ENCODE measurements around the gene PPP1R1A.

Gene PPP1R1A, protein sequence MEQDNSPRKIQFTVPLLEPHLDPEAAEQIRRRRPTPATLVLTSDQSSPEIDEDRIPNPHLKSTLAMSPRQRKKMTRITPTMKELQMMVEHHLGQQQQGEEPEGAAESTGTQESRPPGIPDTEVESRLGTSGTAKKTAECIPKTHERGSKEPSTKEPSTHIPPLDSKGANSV

DNA sequence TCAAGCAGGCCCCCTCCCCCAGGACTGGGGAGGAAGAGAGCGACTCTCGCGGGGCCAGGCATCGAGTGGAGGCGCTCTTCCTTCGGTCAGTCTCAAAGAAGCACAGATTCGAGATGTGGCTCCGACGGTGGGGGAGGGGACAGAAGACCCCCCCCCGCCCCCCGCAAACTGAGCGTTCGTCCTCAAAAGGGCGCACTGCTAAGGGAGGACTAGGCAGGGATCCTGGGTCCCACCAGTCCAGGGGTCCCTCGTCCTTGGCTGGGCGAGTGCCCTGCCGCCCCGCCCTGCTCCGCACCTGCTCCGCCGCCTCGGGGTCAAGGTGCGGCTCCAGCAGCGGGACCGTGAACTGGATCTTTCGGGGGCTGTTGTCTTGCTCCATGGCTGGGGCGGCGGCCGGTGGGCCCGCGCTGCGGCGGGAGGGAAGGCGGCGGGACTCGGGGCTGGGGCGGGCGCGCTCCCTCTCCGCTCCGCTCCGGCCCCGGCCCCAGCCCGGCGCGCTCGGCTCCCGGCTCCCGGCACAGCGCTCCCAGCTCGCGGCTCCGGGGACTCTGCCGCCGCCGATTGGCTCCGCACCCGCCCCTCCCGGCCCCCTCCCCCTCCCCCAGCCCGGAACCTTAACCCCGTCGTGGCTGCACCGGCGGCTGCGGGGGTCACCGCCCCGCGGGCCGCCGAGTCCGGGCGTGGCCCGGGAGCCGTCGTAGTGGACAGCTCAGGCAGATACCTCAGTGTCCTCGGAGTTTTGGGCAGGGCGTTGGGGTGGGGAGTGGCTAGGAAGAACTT, at the start of gene PPP1R1A:
Gene PPP1R1A, minus strand, starts transcription at position 550 of the 780 bp plus-strand sequence. Its CDS starts 171 bp downstream, at position 379.
- DNase-seq, result no peak

DNA sequence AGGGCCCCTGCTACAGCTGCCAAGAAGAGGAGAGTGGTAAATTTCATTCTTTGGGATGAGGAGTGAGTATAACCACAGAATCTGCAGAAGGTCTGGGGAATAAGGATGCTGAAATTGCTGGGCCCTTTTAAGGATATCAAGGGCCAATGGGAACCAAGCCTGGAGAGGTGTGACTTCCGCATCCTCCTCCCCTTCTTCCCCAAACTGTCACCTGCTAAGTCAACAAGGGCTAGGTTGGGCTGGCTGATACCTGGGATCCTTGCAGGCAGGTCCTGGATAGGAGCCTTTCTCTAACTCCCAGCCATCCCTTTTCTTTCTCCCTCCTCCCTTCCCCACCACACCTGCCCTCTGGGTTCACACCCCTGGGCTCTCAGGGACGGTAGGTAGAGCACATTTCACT, 46.3 kb upstream of the PPP1R1A start, which contains the start of gene LACRT:
Gene LACRT, minus strand, starts transcription at position 101 of the 400 bp plus-strand sequence. Its CDS starts 54 bp downstream, at position 47.
- no peak for DNase-seq

DNA sequence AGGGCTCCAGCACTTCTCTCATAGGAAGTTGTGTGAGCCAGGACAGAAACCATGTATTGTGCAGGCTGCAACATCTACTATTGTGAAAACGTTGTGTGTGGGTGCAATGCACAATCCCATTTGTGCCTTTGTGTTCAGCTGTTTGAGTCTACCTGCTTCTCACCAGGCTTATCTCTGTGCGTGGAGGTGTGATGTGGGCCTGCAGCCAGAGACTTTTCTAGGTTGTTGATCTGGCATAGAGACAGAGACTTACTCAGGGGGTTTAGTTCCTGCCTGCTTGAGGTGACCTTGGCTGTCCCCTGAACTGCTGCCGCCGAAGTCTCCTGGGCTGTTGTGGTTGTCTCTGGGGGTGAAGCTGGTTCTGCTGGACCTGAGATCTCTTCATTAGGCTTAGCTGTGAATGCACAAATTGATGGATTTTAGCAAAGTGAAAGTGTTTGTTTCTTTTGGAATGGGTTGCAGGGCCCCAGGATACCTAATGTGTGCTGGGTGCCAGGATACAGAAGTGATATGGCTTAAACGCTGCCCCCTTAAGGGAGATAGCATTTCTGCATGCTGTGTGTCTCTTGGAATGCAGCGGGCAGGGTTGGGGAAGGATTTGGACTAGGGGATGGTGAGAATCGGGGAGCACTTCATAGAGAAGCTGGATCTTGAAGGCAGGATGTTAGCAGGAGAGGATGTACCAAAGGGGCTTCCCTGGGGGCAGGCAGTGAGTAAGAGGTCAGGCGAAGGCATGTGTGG, 43.7 kb upstream of the PPP1R1A start:
- DNase-seq, result no peak

DNA sequence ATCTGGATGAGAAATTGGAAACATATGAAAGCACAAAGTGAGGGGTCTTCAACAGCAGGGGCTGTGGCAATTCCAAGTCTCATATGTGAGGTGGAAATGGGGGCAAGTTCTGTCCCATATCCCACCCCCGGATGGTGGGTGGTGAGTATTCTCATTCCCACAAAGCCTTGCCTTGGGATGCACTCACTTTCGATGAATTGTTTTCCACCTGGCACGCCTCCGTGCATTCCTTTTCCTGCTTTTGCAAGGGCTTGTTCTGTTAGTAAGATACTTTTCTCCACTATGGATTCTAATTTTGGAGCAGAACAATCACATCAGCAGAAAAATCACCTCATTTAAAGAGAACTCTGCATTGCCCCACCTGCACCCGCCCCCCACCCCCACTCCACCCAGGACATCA, 43.1 kb upstream of the PPP1R1A start:
- DNase-seq, result no peak

DNA sequence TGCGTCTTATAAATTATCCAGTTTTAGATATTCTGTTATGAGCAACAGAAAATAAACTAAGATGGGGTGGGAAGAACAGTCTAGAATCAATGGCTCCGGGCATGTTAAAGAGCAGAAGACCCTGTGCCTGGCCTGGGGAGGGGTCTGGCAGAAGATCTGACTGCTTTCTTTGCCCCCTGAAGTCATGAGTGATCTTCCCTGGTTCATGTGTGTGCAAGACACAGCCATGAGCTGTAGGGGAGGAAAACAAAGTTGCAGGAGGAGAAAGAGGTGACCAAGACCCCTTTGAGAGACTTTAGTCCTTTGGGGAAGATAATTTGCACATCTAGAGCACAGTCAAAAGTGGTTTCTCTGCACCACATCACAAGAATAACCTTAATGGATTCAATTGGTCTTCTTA, 41.5 kb upstream of the PPP1R1A start:
- DNase-seq, result no peak

DNA sequence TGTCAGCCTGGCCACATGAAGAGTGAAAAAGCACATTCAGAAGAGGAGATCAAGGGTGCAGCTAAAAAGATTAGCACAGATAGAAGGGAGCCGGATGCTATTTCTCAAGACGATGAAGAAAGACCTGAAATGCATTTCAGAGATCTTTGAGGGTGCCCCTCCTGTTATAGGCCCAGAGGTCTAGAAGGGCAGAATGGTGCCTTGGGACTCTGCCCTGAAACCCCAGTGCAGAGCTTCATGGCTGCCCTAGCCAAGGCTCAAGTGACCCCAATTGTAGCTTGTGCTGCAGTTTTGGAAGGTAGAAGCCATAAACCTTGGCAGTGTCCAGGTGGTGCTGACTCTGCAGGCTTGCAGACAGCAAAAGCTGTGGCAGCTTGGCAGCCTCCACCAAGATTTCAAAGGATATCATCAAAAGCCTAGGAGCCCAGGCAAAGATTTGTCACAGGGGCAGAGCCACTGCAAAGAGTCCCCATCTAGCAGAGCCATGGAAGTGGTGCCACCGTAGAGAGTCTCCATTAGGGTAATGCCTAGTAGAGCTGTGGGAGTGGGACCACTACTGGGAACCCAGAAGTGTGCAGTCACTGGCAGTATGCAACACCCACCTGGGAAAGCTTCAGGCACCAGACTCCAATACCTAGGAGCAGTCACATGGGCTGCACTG, 39.9 kb upstream of the PPP1R1A start:
- DNase-seq, result no peak

DNA sequence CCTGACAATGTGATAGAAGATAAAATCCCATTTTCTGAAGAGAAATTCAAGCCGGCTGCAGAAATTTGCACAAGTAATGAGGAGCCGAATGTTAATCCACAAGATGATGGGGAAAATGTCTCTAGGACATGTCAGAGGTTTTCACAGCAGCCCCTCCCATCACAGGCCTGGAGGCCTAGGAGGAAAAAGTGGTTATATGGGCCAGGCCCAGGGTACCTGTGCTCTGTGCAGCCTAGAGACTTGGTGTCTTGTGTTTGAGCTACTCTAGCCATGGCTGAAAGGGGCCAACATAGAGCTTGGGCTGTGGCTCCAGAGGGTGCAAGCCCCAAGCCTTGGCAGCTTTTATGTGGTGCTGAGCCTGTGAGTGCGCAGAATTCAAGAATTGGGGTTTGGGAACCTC, 38.8 kb upstream of the PPP1R1A start:
- DNase-seq, result no peak

DNA sequence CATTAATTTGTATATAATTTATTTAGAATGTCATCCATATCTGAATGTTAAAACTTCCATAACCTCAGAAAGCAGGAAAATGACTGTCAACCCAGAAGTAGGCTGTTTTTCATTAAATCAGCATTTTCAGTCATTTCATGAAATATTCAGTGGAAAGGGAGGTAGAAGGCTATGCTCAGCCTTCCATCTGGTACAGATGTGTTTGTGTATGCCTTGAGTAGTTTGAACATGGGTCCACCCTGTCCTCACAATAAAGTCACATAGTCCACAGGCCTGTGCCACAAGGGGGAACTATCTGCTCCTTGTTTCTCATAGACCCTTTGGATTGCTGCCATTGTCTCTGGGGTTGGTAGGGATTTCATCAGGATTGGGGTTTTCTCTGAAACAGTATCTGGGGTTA, 37.1 kb upstream of the PPP1R1A start:
- no peak for DNase-seq

DNA sequence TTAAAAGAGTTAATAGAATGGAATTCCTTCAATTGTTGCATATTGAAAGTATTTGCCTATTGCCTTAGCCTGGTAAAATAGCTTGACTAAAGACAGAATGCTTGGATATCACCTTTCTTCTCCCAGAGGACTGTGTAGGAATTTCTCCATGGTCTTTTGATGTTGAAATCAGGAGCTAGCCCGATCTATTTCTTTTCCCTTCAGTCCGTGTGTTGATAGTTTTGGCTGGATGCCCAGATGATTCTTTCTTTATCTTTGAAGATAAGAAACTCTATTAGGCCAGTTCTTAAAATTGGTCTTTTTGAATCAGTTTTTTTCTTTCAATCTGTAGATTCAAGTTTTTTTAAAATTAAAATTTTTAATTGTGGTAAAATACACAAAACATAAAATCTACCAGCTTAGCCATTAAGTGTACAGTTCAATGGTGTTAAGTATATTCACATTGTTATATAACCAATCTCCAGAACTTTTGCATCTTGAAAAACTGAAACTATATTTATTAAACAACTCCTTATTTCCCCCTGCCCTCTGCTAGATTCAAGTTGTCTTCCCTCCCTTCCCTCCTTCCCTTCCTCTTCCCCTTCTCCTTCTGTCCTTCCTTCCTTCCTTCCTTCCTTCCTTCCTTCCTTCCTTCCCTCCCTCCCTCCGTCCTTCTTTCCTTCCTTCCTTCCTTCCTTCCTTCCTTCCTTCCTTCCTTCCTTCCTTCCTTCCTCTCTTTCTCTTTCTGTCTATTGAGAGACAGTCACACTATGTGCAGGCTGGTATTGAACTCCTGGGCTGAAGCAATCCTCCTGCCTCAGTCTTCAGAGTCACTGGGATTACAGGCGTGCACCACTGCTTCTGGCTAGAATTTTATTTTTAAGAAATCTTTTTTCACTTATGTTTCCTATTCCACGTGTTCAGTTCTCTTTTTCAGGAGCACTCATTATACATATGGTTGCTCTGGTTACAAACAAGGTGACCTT, 36.1 kb upstream of the PPP1R1A start:
- DNase-seq, result no peak

DNA sequence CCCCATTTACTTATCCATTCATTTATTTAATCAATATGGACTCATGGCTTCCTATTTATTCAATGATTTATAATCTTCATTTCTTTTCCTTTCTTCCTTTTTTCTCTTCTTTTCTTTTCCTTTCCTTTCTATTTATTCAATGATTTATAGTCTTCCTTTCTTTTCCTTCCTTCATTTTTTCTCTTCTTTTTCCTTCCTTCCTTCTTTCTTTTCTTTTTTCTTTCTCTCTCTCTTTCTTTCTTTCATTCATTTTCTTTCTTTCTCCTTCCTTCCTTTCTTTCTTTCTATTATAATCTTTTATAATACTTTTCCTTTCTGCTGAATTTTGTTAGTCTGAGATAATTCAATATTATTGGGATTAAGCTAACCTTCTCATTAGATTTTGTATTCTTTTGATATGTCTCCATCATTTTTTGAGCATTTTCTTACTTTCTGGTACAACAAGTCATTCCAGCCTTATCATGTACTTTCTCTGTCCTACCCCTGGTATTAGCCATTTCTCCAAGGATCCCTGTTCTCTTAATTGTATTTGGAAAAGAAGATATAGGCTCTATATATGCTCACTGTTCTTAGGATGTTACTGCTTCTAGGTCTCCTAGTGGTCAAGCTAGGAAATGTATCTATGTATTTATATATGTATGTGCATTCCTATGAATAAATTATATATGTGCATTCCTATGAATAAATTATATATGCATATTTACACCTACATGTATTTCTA, 34.2 kb upstream of the PPP1R1A start:
- no peak for DNase-seq

DNA sequence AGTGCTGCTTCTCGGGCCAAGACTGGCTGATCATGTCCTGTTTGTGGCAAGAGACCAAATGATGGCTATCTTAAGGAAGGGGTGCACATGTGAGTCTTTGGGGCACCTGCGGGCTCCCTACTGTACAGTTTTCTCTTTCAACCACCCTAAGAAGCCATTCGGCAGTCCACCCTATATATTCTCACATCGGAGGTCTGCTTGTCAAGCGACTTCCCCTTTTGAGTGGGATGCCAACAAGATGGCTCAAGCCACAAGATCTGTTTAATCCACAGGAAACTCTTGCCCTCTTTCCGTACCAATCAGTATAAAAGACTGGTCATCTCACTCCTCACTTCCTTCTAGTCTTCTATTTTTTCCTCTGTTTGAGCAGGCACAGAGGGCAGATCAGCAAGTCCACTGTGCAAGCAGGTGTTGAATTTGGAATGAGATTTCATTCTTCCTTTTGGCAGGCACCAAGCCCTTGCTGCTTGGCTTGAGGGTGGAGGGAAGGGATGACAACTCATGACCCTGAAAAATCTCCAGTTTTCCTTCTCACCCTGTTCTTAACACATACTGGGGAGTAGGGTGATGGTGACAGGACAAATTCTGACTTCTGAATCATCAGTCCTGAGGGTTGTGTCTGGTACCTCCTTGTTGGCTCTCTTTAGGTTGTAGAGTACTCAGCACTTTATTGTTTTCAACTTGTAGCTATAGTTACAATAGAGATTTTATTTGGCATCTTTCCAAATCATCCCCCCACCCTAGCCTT, 28.6 kb upstream of the PPP1R1A start:
- DNase-seq, result no peak

DNA sequence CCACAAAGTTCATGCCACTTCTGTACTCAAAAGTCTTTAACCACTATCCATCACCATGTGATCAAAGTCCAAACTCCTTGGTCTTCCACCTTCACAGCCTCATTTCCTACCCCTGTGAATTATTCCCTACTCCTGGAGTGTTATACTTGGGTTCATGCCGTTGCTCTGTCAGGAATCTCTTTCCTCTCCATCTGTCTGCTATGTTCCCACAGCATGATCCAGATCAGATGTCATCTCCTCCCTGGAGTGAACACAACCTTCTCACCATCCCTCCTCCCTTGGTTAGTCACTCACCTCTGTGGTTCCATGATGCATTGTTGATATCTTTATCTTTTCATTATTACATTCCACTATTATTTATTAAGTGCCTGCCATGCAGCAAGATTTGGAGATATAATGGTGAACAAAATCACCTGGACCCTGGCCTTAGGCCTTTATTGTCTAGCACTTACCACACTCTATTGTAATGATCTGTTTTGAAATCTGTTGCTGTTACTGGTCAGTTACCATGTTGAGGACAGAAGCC, 23.8 kb upstream of the PPP1R1A start:
- no peak for DNase-seq

DNA sequence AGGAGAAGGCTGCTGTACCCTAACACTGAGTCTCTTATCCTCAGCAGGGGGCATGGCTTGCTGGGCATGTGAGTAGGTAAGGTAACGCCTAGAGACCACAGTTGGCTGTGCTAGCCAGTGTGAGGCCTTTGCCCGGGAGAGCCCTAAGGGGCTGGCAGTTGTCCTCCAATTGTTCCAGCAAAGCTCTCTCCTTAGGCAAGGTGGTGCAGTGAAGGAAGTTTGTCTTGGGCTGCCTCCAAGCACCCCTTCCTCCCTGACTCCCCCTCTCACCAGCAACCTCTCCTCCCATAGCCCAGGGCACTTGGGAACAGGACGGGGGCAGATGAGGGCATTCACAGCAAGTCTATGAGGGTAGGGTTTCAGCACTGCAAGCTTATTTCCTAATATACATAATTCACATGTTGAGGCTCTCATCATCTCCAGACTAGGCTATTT, 23.3 kb upstream of the PPP1R1A start:
- DNase-seq, result no peak

DNA sequence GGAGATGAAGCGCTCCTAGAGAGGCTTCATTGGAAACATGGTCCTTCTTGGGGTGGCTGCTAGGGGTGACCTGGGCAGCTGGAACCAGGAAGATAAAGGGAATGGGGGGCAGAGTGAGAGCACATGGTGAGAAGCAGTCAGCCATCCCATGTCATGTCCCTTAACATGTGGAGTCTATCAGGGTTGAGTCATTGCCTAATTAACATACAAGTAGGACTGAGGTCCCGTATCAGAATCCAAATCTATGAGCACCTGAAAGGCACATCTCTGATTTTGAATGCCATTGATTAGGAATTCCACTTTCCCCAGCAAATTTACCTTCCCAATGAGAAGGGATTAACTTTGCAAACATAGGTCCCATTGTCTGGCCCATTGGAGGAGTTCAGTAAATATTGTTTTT, 20.3 kb upstream of the PPP1R1A start:
- no peak for DNase-seq

DNA sequence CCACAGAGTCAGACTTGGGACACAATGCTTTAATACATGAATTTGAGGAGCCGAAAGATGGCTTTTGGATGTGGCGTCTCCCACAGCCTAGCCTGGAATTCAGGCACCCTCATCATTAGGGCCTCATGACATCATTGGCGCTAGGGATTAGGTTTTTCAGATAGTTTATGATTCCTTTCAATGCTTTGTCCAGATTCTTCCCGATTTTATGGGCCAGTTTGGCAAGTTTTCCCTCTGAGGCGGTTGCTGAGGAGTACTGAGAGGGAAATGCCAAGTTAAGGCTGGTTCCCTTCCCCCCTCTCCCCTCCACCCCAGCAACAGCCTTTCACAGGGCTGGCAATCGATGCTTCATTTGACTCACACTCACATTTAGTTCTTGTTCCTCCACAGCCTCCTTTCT, 19.7 kb upstream of the PPP1R1A start:
- DNase-seq, result no peak

DNA sequence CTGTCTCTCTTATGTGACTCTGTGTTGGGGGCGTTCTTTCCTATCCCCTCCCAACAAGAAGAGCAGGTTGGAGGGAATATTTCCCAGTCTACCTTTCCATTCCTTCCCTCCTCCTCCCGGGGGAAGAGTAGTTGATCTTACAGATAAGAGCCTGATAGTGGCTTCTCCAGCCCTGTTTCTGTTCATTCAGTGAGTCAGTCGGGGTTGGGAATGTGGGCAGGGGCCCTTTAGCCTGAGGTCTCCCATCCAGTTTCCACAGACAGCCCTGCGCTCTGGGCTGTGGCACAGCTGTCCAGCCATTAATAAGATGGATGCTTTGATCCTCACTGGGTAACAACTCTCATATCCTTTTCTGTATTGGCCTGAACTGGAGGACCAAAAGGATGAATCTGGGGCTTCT, 18.1 kb upstream of the PPP1R1A start:
- DNase-seq, result no peak

DNA sequence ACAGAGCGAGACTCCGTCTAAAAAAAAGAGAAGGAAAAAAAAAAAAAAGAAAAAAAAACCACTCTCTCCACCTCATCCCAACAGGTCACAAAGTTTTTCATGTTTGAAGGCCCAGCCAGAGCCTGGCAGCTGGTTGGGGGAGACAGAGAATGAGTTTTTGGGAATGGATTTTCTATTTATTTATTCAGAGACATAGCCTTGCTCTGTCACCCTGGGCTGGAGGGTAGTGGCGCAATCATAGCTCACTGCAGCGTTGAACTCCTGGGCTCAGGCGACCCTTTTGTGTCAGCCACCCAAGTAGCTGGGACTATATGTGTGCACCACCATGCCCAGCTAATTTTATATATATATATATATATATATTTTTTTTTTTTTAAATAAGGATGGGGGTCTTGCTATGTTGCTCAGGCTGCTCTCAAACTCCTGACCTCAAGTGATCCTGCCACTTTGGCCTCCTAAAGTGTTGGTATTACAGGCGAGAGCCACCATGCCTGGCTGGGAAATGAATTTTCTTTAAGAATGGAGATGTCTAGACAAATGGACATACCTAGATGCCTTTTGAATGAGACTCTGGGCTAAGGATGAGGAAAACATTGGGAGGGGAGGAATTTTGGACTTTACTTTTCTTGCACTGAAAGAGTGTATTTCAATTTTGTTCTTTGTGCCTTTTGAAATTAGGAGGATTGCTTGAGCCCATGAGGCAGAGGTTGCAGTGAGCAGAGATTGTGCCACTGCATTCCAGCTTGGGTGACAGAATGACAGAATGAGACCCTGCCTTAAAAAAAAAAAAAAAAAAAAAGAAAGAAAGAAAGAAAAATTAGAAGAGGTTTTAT, 16.9 kb upstream of the PPP1R1A start:
- DNase-seq, result no peak

DNA sequence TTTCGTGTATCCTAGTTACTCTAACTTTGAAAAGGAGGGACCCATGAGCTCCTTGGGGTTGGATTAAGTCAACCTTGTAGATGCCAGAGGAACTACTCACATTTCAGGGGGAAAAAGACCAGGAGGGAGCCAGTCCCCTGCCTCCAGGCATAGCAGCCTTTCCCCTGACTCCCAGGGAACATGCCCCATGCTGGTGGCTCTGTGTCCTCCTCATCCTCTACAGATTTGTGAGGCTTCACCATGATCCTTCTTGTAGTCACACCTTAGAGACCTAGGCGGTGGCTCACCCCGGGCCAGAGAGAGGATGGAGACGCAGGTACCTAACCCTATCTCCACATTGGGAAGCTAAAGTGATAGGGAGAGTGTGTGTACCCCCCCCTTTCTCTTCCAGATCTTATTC, 16.0 kb upstream of the PPP1R1A start:
- no peak for DNase-seq

DNA sequence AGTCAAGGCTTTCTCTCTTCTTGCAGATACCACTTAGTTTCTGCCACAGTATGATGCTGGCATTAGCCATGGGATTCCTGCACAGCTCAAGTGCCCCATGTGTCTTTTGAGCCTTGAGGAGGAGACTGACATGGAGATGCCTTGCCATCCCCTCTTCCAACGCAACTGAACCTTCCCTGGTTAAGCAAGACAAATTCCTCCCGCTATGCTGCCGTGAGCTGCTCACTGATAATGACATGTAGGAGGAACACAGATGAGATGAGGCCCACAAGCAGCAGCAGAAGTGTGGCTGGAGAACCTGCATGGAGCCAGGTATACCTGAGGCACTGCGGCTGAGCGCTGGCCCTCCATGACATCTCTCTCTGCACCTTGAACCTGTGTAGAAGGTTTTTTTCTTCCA, 15.4 kb upstream of the PPP1R1A start:
- DNase-seq, result no peak
